GM12891 (cell line): ENCODE data around the gene POLR1D. TPM values are rescaled to one million over a fixed set of nuclear protein-coding genes. Genes with fewer than 3 reads are reported as not detected.

Experiments
- DNase-seq: peaks from one replicate; pipeline ENCODE4 v3.0.0; 2011; ENCODE audit warnings: low spot score; ENCODE audit not compliant: insufficient read length
- FAIRE-seq: peaks from 2 replicates; lab custom pipeline; 2011; peaks lifted over from hg19 to GRCh38; lab: Jason Lieb, UNC
- PAX5 ChIP-seq: IDR thresholded peaks from 2 replicates; pipeline ENCODE4 v1.6.1; 2011; ENCODE audit warnings: low read length, moderate library complexity, mild to moderate bottlenecking; ENCODE audit not compliant: insufficient read depth, severe bottlenecking
- POLR2A ChIP-seq: IDR thresholded peaks from 2 replicates; pipeline ENCODE4 v1.6.1; 2011; ENCODE audit warnings: low read depth, low read length, control low read depth
- POLR2AphosphoS5 ChIP-seq: IDR thresholded peaks from 2 replicates; pipeline ENCODE4 v1.6.1; 2011; ENCODE audit warnings: low read depth, low read length, control low read depth
- POU2F2 ChIP-seq: IDR thresholded peaks from 2 replicates; pipeline ENCODE4 v1.6.1; 2011; ENCODE audit warnings: low read depth, mild to moderate bottlenecking, control low read depth, low read length, moderate library complexity
- SPI1 ChIP-seq: IDR thresholded peaks from 2 replicates; pipeline ENCODE4 v1.6.1; 2011; ENCODE audit warnings: low read depth, low read length, control low read depth
- TAF1 ChIP-seq: IDR thresholded peaks from 2 replicates; pipeline ENCODE4 v1.6.1; 2011; ENCODE audit warnings: low read depth, low read length, control low read depth
- polyA plus RNA-seq: library from polyadenylated mRNA; unstranded; fragments of >200 nt; gene quantifications from one replicate; pipeline ENCODE4 v1.2.1, GENCODE V29; 2012; ENCODE audit warnings: low read depth, missing spikeins, inconsistent platforms; ENCODE audit not compliant: missing spikeins

Gene POLR1D
- polyA plus RNA-seq, result 176 TPM

GRCh38 chr13:27621366-27622101, at the start of gene POLR1D:
Gene POLR1D, plus strand, starts transcription at chr13:27621892. Its CDS starts 92 bp downstream, at chr13:27621984.
- FAIRE-seq (peak; percentile 98), DNase-seq (peak; percentile 71)

GRCh38 chr13:27572234-27572901, 49.3 kb upstream of the POLR1D start:
- no peak for FAIRE-seq
- TF ChIP-seq TAF1 (no peak), POLR2AphosphoS5 (no peak), PAX5 (no peak), POU2F2 (no peak), SPI1 (no peak), POLR2A (no peak)
- no peak for DNase-seq

More at GRCh38 chr13:27621366-27622101, at the start of gene POLR1D:
- TF ChIP-seq TAF1 (peak; percentile 64), SPI1 (no peak), POU2F2 (no peak), PAX5 (no peak), POLR2A (peak; percentile 81), POLR2AphosphoS5 (peak; percentile 80)

- DNase-seq, result no peak
These were observed 48.4 kb upstream of the POLR1D start for GRCh38 chr13:27573265-27573664.

DNA sequence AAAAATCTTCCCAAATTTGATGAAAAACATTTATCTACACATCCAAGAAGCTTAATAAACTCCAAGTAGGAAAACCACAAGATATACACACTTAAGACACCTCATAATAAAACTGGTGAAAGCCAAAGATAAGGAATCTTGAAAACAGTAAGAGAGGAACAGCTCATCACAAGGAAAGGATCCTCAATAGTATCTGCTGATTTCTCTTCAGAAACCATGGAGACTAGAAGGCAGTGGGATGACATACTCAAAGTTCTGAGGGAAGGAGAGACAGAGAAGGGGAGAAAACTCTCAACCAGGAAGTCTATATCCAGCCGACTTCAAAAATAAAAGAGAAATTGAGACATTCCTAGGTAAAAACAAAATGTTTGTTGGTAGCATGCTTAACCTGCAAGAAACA, 47.0 kb upstream of the POLR1D start:
- FAIRE-seq, result no peak
- TF ChIP-seq POLR2AphosphoS5, result no peak
- TF ChIP-seq PAX5, result no peak
- no peak for TF ChIP-seq POLR2A
- TF ChIP-seq TAF1, result no peak
- TF ChIP-seq SPI1, result no peak
- no peak for TF ChIP-seq POU2F2
- DNase-seq, result no peak

More at GRCh38 chr13:27573265-27573664, 48.4 kb upstream of the POLR1D start:
- no peak for TF ChIP-seq POU2F2
- TF ChIP-seq PAX5, result no peak
- no peak for TF ChIP-seq POLR2AphosphoS5
- no peak for FAIRE-seq

- FAIRE-seq (no peak), DNase-seq (no peak)
- TF ChIP-seq TAF1 (no peak), SPI1 (no peak), POU2F2 (no peak), POLR2AphosphoS5 (no peak), PAX5 (no peak), POLR2A (no peak)
These were observed 43.3 kb upstream of the POLR1D start for GRCh38 chr13:27578121-27579030.

DNA sequence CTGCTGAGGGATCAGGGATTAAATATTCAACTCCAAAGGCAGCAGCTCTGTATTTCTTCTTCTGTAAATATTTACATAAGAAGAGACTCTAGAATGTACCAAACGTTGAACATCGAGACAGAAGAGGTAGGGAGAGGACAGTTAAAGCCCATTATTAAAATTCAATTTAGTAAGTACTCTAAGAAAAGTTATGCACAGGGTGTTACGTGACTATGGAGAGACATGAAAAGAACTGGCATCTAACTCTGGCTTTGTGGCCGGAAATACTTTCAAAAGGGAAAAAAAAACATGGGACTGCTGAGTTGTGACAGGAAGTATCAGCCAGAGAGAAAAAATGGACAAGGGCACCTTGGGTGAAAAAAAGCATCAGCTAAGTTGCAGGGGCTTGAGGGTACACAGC, 38.0 kb upstream of the POLR1D start:
- DNase-seq (no peak), FAIRE-seq (peak; percentile 16)
- TF ChIP-seq SPI1, result no peak
- no peak for TF ChIP-seq POLR2A
- TF ChIP-seq POU2F2, result no peak
- no peak for TF ChIP-seq POLR2AphosphoS5
- TF ChIP-seq PAX5, result no peak
- TF ChIP-seq TAF1, result no peak

- no peak for FAIRE-seq
- no peak for DNase-seq
- TF ChIP-seq TAF1, result no peak
- TF ChIP-seq POLR2AphosphoS5, result no peak
- no peak for TF ChIP-seq POU2F2
- TF ChIP-seq POLR2A, result no peak
- TF ChIP-seq SPI1, result no peak
- TF ChIP-seq PAX5, result no peak
These were observed 34.5 kb upstream of the POLR1D start for GRCh38 chr13:27587095-27587746.

DNA sequence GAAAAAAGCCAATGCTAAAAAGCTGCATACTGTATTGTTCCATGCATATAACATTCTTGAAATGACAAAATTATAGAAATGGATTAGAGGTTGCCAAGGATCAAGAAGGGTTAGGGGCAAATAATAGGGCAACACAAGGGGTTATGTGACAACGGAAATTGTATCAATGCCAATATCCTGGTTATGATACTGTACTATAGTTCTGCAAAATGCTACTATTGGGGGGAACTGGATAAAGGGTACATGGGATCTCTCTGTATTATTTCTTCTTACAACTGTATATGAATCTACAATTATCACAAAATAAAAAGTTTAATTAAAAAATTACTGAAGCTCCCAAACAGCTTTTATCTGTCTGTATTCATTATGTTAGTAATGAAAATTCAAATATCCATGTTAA, 33.3 kb upstream of the POLR1D start:
- DNase-seq (no peak), FAIRE-seq (no peak)
- no peak for TF ChIP-seq POU2F2
- TF ChIP-seq SPI1, result no peak
- TF ChIP-seq PAX5, result no peak
- TF ChIP-seq TAF1, result no peak
- TF ChIP-seq POLR2A, result no peak
- no peak for TF ChIP-seq POLR2AphosphoS5
